WI38 (cell line): ENCODE measurements around the gene DDX20.

Source experiments
- H3K4me3 ChIP-seq: 2 replicates; pipeline ENCODE4 v1.5.1; 2011; ENCODE audit warnings: low read depth, mild to moderate bottlenecking, control low read depth, low read length
- TF ChIP-seq, protein P1 (sequence below): IDR thresholded peaks from 2 replicates; pipeline ENCODE4 v1.5.1; 2012; ENCODE audit warnings: low read depth, mild to moderate bottlenecking, control low read depth, low read length

The DDX20 gene

DNA sequence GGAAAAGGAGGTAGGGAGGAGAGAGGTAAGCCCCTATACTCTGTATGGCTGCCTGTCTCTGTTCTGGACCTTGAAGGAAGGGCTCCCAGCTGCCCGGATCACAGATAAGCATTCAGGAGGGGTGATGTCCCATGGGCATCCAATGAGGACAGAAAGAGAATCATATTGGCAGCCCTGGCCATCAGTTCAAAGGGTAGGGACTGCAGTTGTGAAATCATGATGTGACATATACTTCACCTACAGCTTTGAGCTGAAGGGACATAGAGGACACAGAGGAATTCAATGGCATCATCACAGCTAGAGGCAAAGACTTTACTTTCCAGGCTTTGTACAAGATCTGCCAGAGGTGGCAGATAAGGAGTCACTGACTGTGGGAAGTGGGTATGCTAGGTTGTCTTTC is 21.6 kb downstream of the DDX20 start:
- TF ChIP-seq, protein P1, sequence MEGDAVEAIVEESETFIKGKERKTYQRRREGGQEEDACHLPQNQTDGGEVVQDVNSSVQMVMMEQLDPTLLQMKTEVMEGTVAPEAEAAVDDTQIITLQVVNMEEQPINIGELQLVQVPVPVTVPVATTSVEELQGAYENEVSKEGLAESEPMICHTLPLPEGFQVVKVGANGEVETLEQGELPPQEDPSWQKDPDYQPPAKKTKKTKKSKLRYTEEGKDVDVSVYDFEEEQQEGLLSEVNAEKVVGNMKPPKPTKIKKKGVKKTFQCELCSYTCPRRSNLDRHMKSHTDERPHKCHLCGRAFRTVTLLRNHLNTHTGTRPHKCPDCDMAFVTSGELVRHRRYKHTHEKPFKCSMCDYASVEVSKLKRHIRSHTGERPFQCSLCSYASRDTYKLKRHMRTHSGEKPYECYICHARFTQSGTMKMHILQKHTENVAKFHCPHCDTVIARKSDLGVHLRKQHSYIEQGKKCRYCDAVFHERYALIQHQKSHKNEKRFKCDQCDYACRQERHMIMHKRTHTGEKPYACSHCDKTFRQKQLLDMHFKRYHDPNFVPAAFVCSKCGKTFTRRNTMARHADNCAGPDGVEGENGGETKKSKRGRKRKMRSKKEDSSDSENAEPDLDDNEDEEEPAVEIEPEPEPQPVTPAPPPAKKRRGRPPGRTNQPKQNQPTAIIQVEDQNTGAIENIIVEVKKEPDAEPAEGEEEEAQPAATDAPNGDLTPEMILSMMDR: no peak
- H3K4me3 ChIP-seq: no peak overlapping the region

DNA sequence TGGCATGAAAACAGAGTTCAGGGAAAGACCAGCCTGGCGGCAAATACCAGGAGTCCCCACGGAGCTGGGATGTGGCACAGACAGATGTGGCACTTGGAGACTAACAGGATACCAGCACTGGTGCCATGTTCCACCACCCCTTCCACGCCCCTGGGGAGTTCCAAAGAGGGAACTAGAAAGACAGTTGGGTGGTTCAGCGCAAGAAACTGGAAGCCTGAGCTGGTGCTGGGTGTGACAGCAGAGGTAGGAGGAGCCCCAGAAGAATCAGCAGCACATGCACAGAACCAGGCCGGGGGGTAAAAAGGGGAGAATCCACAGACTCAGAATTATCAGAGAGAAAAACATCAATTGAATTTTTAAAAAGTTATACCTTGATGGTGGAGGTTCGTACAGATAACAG is 22.4 kb downstream of the DDX20 start:
- no peak overlapping the region for H3K4me3 ChIP-seq
- TF ChIP-seq, protein P1: no peak

DNA sequence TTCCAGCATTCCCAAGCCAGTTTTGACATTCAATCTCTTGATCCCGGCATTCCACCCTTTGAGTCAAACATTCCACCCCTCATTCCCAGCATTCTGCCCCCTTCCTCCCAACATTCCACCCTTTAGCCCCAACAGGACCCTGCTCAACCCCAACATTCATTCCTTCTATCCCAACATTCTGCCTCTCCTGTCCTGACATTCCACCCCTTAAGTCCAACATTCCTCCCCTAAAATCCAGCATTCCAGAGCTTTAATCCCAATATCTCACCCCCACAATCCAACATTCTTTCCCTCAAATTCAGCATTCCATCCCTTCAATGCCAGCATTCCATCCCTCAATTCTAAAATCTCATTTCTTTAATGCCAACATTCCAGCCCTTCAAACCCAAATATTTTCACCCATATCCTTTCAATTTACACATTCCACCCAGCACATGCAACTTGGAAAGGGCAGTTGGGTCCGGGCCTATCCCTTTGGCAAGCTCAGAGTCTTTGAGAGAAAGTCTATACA is 22.9 kb downstream of the DDX20 start:
- no peak overlapping the region for H3K4me3 ChIP-seq
- TF ChIP-seq, protein P1: no peak

DNA sequence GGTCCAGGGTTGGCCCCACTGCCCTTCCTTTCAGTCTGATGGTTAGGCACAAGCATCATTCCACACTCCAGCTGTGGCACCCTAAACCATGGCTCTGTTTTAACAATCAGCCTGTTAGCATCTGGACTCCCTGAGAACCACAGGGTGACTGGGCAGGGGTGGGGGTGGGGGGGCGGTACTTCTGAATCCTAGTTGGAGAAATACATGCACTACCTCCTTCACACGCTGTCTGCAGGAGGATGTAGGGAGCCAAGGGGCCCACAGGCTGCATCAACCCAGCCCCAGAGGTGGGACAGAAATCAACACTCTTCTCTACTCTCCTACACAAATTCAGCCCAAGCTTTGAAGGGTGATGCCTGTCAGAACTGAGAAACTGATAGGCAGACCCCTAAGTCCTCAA is 23.8 kb downstream of the DDX20 start:
- no peak overlapping the region for H3K4me3 ChIP-seq
- TF ChIP-seq, protein P1: no peak

DNA sequence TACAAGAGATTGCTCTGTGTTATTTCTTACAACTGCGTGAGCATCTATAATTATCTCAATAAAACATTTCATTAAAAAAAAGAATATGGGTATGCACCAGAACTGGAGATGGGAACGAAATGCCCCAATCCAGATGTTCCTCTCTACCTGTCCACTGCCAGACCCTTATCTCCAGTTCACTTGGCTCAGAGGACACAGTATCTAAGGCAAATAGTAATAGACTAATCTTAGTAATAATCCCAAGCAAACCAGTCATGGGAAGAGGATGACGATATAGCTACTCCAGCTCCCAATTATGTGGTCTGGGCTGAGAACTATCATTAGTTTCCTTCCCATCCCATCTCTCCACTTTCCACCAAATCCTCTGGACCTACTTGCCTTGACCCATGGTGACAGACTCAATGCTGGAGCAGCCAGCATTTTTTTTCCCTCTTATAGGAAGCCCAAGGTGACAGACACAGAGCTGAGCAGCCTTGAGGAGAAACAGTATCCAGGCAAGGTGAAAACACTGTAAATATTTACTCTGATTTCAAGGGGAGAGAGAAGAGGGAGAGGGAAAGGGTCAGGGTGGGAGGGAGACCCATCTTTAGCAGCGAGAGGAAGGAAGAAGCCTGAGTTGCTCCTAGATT is 28.7 kb downstream of the DDX20 start:
- TF ChIP-seq, protein P1: no peak
- no peak overlapping the region for H3K4me3 ChIP-seq

DNA sequence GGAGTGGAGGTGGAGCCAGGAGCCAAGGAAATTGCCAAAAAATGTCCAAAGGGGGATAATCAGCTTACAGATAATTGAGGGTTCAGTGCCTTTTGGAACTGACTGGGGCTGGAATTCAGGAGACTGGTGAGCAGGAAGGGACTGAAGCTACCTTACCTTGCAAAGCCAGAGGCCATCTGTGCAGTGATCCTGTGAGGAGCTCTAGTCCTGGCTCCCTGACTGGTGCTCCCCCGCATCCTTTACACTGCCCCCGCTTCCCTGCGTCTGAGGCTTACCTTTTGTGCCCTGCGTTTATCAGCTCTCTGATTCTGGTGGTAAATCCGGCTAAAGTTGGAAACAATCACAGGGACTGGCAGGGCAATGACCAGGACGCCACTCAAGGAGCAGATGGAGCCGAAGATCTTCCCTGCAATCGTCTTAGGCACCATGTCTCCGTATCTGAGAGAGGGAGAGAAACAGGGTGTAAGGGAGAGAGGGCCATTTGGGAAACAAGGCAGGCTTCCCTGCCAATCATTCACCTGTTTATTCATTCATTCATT is 31.0 kb downstream of the DDX20 start:
- H3K4me3 ChIP-seq: no peak overlapping the region
- TF ChIP-seq, protein P1: no peak

DNA sequence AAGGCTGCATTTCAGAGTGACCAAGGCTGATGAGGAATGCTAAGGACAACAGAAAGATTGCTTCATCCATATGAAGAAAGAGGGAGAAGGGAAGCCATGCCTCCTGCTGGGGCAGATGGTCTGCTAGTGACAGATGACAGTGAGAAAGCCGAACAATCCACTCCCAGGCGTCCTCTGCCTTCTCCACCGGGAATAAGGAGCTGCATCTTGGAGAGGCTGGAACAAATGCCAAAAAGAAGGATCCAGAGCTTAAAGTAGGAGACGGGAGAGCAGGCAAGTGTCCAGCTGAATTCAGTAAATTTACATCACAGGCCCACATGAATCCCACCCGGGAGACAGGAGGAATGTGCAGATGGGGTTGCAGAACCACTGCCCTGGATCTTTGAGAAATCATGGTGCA is 33.4 kb downstream of the DDX20 start:
- TF ChIP-seq, protein P1: no peak
- H3K4me3 ChIP-seq: no peak overlapping the region
